GM12865 (cell line): Measurements from ENCODE around the gene GPR153.

Source experiments
- DNase-seq: peaks from one replicate; pipeline ENCODE4 v3.0.0; 2010; ENCODE audit warnings: low read depth
- H3K4me3 ChIP-seq: 2 replicates; pipeline ENCODE4 v1.5.1; 2011; ENCODE audit warnings: mild to moderate bottlenecking, low read depth, low read length, control low read depth
- TF ChIP-seq, protein P1 (sequence below): IDR thresholded peaks from 2 replicates; pipeline ENCODE4 v1.5.1; 2011; ENCODE audit warnings: low read length, control low read depth, low read depth, inconsistent platforms; ENCODE audit not compliant: insufficient read depth; ENCODE audit errors: missing control alignments

The GPR153 gene

DNA sequence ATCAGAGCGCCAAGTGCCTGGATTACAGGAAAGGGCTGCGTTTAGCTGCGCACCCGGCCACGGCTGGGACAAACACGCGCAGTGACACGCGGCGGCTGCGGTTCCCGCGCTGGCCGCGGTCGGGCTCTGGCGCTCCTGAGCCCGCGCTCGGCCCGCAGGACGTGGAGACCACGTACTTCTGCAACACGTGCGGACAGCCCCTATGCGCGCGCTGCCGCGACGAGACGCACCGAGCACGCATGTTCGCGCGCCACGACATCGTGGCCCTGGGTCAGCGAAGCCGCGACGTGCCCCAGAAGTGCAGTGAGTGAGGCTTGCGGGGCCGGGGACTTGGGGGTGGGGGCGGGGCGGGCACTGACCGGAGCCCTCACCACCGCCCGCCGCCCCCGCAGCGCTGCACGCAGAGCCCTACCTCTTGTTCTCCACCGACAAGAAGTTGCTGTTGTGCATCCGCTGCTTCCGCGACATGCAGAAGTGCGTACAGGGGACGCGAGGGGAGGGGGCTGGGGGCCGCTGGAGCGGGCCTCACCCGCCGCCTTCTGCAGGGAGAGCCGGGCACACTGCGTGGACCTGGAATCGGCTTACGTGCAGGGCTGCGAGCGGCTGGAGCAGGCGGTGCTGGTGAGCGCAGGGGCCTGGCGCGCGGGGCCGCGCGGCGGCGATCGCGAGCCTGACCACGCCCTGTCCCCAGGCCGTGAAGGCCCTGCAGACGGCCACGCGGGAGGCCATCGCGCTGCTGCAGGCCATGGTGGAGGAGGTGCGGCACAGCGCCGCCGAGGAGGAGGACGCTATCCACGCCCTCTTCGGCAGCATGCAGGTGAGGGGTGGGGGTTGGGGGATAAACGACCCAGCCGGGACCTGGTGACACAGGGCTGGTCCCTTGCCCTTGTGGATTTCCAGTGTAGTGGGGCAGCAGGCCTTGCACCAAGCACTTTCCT lies 51.9 kb downstream of the GPR153 start:
- peak; percentile 48 for DNase-seq
- no peak overlapping the region for H3K4me3 ChIP-seq
- TF ChIP-seq, protein P1, sequence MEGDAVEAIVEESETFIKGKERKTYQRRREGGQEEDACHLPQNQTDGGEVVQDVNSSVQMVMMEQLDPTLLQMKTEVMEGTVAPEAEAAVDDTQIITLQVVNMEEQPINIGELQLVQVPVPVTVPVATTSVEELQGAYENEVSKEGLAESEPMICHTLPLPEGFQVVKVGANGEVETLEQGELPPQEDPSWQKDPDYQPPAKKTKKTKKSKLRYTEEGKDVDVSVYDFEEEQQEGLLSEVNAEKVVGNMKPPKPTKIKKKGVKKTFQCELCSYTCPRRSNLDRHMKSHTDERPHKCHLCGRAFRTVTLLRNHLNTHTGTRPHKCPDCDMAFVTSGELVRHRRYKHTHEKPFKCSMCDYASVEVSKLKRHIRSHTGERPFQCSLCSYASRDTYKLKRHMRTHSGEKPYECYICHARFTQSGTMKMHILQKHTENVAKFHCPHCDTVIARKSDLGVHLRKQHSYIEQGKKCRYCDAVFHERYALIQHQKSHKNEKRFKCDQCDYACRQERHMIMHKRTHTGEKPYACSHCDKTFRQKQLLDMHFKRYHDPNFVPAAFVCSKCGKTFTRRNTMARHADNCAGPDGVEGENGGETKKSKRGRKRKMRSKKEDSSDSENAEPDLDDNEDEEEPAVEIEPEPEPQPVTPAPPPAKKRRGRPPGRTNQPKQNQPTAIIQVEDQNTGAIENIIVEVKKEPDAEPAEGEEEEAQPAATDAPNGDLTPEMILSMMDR: peak; percentile 41

- TF ChIP-seq, protein P1: no peak
- no peak for DNase-seq
- H3K4me3 ChIP-seq: no peak overlapping the region
Measured at GRCh38 chr1:6207921-6208320, 53.0 kb downstream of the GPR153 start.

- TF ChIP-seq, protein P1: no peak
- DNase-seq: no peak
- peak overlapping the region; percentile 62 for H3K4me3 ChIP-seq
Measured at GRCh38 chr1:6207075-6207885, 53.6 kb downstream of the GPR153 start.

DNA sequence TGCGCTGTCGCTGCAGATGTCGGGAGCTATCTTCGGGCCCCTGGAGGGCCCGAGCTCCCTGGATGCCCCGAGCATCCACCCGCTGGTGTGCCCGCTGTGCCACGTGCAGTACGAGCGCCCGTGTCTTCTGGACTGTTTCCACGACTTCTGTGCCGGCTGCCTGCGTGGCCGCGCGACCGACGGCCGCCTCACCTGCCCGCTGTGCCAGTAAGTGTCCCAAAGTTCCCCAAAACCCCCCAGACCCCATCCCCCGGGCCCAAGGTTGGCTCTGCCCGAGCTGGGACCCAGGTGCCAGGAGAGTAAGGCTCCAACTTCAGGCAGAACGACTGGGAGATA lies 54.4 kb downstream of the GPR153 start:
- DNase-seq: no peak
- H3K4me3 ChIP-seq: peak overlapping the region; percentile 62
- TF ChIP-seq, protein P1: no peak

GRCh38 chr1:6205849-6206519 lies 54.9 kb downstream of the GPR153 start, which contains the start of gene RNF207:
Gene RNF207, plus strand, starts transcription at chr1:6206119. Its CDS starts 417 bp downstream, at chr1:6206536.
- DNase-seq: peak; percentile 79
- H3K4me3 ChIP-seq: peak within 1 kb of the TSS; percentile 62
- TF ChIP-seq, protein P1: no peak

- no peak for DNase-seq
- no peak overlapping the region for H3K4me3 ChIP-seq
- TF ChIP-seq, protein P1: no peak
Measured at GRCh38 chr1:6202256-6202655, 58.6 kb downstream of the GPR153 start.
